Central memory CD4-positive, alpha-beta T cell (primary cell): ENCODE results near the gene DYRK2.

Experiments
- DNase-seq: peaks from one replicate; pipeline ENCODE4 v3.0.0; 2022
- total RNA-seq, 3 experiments: gene quantifications; one replicate each; lab custom pipeline; 2026; lab: John Stamatoyannopoulos, UW

Gene DYRK2
- 147 to 295 (median 192) reads per million in 3 experiments for total RNA-seq

DNA sequence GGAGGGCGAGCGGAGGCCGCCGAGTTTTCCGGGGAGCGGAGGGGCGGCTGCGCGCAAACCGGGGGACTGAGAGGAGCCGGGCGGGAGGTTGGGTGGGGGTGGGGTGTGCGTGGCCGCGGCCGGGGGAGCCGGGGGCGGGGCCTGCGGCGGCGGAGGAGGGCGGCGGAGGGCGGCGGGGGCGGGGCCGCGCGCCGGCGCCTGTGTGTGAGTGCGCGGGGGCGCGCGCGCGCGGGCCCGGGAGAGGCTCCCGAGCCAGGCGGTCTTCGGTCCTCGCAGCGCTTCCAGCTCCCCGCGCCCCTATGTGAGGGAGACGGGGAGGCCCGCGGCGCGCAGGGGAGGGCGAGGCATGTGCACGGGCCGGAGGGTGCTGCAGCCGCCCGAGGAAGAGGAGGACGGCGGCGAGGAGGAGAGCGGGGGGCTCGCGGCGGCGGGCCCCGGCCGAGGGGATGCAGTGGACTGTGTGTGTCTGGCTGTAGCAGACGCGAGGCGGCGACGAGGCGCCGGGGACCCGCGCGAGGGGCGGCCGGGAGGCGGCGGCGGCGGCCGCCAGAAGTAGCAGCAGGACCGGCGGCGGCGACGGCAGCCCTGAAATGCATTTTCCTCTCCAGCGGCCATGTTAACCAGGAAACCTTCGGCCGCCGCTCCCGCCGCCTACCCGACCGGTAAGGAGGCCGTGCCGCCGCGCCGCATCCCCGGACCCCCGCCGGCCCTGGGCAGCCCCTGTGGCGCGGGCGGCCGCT is at the start of gene DYRK2:
DYRK2 (plus strand) TSS at position 225 of the 740 bp plus-strand sequence; CDS start at position 614, 389 bp downstream.
- peak; percentile 66 for DNase-seq

DNA sequence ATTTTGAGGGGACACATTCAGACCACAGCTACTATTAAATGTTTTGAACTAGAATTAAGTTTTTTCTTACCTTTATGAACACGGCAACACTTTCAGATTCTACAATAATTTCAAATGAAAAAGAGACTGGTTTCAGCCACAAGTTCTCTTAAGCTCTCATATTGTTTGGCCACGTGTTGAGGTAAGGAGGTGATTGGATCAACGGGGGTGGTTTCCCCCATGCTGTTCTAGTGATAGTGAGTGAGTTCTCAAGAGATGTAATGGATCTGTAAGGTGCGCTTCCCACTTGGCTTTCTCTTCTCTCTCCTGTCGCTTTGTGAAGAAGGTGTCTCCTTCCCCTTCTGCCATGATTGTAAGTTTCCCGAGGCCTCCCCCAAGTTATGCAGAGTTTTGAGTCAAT is 48.9 kb upstream of the DYRK2 start:
- no peak for DNase-seq

DNA sequence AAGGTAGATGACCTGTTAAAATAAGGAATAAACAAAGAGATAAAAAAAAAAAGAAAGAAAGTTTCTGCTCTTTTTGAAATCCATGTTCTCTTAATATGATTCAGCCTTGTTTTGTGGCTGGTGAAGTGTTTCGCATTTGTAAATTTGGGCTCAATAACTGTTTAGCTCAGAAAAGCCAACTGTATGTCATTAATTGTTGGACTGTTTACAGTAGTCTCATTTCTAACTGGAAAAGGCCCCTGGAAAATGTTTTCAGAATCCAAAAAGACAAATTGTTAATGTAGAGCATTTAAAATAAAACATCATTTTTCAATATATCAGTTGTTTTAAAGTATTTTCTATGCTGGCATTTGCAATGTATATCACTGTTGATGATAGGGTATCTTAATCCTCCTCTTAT is 47.4 kb upstream of the DYRK2 start:
- DNase-seq, result no peak

DNA sequence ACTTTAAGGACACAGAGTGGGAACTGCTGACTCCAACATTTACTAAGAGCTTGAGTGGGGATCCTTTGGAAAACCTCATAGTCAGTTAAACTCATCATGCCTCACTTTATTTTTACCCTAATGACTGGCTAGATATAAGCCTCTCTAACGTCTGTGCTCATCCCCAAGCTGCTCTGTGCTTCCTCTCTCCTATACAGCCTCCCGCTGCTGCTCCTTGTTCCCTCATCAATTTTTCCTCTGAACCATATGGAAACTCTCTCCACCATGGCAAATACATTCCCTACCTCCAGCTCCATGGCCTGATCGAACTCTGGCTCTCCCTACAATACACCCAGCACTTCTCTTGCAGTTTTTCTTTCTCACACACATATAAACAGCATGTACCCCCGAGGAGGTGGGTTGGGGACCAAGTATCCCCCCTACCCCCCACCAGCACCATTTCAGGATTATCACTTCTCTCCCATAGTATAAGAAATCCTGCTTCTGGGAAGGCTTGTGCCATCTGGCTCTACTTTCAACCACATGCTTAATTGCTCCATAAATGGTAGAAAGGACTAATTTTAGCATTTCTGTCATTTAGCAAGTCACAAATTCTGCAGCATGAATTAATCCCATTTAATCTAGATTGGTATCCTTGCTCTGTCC is 39.2 kb upstream of the DYRK2 start:
- DNase-seq, result no peak

DNA sequence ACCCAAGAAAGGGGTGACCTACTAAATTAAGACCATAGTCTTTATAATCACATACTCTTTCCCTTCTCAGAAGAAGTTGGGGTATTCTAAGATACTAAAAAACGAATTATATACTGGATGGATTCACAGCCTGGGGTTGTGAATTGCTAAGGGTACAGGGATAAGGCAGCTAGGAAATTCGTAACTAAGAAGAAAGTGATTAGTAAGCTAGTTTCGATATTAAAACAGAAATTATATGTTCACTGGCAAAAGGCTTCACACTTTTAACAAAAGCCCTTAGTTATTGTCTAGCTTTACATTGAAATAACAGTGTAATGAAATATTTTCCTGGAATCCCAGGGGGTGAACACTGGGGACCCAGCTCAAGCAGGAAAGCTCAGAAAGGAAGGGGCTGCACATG is 35.5 kb upstream of the DYRK2 start:
- no peak for DNase-seq

DNA sequence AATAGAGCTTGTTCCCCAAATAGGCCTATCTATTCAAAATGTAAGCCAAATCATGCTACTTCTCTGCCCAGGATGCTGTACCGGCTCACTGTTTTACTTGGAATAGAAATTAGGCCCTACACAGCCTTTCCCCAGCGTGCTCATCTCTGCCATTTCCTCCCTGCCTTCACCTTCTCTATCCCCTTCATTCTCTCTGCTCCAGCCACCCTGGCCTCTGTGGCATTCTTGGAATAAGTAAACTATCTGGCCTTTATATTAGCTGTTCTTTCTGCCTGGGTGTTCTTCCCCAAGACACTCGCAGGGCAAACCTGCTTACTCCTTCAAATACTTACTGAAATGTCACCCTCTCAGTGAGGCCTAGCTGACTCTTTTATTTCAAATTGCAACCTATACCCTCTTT is 30.9 kb upstream of the DYRK2 start:
- DNase-seq, result no peak

DNA sequence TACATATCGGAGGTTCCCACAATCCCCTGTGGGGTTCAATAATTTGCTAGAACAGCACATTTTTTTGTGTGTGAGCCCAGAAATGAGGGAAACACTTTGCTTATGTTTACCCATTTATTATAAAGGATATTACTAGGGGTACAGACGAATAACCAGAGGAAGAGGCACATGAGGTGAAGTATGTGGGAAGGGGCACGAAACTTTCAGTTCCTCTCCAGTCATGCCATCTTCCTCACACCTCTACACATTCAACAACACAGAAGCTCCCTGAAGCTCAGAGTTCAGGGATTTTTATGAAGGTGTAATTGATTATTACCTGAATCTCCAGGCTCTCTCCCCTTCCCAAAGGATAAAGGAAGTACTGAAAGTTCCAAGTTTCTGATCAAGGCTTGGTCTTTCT is 30.2 kb upstream of the DYRK2 start:
- no peak for DNase-seq

DNA sequence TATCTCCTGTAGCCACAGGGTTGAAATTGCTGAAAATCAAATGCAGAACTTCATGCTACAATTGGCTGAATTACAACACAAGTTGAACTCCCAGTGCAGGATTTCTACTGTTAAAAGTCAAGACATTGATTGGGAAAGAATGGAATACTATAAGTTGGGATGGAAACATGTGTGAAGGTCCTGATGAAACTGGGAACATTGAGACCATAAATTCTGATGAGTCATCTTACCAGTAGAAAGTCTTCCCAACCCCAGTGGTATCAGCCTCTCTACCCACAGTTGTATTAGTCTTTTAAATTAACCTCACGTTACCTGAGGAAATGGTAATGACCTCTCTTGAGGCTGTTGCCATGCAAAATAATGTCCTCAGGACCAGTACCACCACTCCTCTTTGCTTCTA is 27.4 kb upstream of the DYRK2 start:
- no peak for DNase-seq

DNA sequence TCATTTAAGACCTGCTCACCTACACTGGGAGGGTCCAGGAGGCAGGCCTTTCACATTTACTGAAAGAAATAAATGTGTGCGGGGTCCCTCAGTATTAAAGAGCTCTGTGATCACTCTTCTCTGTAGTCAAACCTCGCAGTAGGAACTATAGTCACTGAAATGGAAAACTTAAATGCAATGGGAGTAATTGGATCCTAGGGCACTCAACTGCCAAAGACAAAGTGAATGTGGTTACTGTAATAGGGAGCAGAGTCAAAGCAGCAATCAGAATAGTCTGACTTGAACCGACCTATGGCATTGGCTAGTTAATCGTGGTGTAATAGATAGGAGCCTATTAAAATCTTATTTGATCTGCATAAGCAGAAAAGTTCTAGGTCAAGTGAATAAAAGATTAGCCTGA is 26.6 kb upstream of the DYRK2 start:
- DNase-seq, result no peak

DNA sequence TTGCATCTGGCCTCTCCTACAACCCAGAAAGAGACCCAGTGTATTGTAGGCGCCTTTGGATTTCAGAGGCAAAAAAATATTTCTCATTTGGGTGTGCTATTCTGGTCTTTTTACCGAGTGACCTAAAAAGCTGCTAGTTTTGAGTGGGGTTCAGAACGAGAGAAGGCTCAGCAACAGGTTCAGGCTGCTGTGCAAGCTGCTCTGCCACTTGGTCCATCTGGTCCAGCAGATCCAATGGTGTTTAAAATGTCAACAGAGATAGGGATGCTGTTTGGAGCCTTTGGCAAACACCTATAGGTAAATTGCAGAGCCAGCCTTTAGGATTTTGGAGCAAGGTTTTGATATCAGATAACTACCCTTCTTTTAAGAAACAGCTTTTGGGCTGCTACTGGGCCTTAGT is 25.3 kb upstream of the DYRK2 start:
- no peak for DNase-seq

DNA sequence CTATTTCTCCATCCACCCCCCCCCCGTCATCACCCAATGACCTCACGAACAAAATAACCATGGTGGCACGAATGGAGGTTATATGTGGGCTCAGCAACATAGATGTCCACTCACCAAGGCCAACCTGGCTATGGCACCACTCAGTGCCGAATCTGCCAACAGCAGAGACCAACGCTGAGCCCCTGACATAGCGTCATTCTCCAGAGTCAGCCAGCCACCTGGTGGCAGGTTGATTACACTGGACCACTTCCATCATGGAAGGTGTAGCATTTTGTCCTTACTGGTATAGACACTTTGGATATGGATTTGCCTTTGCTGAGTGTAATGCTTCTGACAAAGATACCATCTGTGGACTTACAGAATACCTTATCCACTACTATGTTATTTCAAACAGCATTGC is 24.2 kb upstream of the DYRK2 start:
- no peak for DNase-seq

DNA sequence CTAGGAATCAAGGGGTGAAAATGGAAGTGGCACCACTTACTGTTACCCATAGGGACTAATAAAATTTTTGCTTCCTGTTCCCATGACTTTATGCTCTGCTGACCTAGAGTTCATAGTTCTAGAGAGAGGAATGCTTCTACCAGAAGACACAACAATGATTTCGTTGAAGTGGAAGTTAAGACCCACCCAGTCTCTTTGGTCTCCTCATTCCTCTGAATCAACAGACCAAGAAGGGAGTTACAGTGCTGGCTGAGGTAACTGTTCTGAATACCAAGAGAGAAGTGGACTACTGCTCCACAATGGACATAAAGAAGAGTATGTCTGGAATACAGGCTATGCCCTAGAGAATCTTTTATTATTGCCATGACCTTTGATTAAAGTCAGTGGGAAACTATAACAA is 23.5 kb upstream of the DYRK2 start:
- DNase-seq, result no peak

DNA sequence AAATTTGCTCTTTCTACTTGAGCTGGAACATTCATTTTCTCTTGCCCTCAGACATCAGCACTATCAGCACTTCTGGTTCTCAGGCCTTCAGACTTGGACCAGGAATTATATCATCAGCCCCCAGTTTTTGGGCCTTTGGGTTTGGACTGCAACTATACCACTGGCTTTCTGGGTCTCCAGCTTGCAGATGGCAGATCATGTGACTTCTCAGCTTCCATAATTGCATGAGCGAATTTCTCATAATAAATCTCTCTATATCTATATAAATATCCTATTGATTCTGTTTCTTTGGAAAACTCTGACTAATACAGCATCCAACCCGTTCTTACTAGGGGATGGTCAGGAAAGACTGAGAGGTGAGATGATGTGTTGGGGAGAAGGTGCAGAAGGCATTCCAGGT is 22.4 kb upstream of the DYRK2 start:
- DNase-seq, result no peak

DNA sequence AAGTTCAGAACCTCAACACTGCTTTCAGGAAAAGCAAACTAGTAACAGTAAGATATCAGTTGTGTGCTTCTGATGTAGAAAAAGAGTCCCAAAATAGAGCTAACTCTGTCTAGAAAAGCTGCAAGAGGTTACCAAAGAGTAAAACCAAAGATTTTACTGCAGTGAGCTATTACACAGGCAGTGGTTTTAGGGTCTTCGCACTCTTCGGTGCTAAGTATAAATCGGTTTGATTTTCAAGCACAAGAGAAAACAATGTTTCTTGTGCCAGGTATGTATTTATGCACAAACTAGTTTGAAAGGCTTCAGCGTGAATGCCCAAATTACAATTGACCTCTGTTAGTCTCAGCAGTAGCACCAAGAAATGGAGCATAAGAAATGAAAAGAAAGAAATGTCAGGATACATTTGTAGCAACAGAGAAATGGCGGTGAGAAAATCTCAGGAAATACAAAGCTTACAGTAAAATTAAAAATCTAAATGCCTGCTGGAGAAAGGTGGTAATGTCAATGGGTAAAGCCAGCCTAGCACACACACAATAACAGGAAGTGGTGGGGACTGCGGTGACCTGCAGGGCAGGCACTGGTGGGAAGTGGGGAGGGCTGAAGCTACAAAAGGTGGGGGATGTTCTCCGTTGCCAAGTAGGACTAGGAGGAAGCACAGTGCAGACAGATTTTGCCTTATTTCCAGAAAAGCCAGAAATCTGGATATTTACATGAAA is 18.0 kb upstream of the DYRK2 start:
- peak; percentile 95 for DNase-seq

DNA sequence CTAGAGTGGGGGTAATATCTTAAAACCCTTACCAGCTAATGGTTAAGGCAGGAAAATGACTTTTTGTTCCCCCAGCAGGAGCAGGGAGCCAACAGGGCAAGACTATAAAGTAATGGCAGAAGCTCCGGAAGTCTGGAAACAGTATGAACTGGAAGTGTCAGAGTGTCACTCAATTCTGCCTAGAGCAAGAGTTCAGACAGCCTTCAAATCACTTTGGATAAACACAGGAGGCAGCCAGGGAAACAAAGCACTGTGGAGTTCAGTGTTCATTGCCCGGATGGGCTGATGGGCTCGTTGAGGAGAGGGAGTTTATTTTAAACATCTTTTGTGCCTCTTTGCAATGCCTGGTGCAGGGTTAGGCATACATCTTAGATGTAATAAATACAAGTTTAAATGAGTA is 16.5 kb upstream of the DYRK2 start:
- no peak for DNase-seq

DNA sequence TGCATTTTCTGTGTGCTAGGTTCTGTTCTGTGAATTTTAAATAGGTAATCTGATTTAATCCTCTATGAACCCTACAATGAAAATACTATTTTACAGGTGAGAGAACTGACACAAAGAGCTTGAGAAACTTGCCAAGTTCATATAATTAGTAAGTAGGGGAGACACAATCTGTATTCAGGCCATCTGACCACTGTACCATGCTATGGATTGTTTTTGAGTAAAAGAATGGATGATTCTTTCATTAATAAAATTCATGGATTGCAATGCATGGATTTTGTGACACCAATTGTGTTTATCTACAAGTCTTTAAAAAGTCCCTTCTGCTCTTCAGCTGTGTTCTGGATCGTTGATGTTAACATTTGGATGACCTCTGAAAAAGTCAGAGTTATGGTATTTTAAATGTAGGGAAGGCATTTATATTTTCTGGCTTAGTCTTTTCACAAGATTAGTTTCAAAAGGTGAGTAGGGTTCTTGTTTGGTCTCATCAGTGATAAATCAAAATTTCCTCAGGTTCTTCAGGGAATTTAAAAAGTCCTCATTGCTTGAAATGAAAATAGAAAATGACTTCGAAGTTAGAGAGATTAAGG is 15.4 kb upstream of the DYRK2 start:
- DNase-seq, result no peak

DNA sequence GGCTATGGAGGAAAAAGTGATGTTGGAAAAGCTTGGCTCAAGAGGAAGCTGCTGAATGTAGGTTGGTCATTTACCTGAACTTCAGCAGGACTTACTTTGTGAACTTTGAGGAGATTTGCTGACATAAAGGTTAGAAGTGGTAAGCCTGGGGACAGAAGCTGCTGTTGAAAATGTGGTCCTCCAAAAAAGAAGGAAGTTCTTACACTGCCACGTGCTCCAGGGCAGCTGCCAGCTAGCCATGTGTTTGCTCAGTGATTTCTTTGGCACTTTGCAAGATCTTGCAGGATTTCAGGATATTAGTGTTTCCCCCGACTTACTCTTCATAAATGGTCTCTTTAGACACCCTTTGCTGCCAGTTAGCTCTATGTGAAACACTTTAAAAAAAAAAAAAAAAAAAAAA is 14.8 kb upstream of the DYRK2 start:
- no peak for DNase-seq

DNA sequence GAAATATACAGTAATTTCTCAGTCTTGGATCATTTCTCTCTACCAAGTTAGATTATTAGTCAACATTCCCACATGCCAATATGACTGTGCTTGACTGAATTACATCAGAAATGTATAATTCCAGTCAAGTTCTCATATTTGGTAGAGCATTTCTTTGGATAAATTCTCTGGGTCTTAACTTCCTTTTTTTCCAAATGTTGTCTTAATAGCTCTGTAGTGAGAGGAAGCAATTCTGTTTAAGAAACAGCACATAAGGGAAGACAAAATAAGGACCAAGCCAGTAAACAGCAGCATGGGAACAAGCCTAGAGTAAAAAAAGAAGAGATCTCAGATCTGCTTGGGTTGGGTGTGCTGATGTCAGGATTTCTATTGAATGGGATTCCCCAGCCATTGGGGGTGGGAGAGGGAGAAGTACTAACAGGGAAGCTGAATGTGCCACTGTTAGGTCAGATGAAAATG is 14.2 kb upstream of the DYRK2 start:
- DNase-seq, result no peak

DNA sequence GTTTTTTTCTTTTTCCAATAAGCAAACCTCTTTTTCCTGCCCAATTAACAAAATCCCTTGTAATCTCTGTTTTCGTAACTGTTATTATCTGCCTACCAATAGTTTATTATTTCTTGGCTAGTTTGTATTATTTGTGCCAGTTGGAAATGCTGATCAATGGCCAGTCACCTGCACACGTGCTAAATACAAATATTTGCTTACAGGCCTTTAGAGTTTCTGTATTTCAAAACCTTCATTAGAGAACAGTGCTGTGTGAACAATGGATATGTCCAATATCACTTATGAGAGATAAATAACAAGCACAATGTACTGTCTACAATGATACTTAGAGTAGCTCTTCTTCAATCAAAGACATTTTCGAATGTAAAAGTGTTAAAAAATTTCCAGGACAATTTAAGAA is 10.8 kb upstream of the DYRK2 start:
- DNase-seq, result no peak

DNA sequence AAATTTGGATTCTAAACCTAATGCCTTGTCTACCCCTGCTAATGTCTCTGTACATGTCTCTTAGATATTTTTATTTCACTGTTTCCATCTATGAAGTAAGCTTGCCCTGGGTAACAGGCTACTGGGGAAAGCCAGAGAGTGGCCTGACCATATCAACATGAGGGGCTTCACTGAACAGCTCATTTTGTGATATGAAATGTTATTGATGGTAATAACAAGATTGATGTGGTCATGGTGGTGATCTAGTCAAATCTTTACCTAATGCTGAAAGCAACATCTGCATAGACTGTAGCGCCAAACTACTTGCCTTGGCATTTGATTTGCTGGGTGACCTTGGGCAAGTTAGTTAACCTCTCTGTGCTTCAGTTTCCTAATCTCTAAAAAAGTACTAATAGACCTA is 9.9 kb upstream of the DYRK2 start:
- DNase-seq, result no peak

DNA sequence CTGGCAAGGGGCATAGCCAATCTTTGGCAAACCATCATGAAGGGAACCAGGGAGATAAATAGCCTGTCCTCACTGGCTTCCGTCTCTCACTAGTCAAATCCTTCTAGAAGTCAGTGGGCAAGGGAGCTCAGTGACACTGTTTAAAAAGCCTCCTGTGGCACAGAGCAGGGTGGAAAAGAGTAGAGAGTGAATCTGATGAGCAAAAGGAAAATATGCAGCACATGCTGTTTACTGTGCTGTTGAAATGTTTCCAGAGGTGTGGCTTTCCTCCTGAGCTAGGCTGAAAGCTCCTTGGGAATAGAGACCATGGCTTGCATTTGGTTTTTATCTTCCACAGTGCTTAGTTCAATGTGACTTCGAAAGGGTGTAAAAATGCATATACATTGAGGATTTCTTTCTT is 7.7 kb upstream of the DYRK2 start:
- no peak for DNase-seq

DNA sequence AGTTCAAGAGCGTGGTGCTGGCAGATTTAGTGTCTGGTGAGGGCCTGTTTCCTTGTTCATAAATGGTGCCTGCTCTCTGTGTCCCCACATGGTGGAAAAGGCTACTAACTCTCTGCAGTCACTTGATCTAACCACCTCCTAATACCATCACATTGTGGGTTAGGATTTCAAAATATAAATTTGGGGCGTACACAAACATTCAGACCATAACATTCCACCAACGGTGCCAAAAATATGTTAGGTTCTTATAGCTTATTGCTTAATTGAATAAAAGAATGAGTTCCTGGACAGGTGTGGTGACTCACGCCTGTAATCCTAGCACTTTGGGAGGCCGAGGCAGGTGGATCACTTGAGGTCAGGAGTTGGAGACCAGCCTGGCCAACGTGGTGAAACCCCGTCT is 3.4 kb upstream of the DYRK2 start:
- no peak for DNase-seq

DNA sequence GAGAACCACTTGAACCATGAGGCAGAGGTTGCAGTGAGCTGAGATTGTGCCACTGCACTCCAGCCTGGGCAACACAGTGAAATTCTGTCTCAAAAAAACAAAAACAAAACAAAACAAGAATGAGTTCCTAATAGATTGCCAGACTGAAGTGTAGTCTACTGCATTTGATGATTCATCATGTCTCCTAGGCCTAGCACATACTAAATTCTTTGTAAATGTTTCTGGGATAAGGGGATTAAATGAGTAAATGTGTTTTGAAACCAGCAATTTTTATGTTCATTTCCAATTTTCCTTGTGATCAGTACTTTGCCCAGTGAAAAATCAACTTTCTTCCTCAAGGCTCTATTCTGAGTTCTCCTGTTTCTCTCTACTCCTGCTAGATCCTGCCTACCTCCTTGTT is 2.9 kb upstream of the DYRK2 start:
- no peak for DNase-seq

DNA sequence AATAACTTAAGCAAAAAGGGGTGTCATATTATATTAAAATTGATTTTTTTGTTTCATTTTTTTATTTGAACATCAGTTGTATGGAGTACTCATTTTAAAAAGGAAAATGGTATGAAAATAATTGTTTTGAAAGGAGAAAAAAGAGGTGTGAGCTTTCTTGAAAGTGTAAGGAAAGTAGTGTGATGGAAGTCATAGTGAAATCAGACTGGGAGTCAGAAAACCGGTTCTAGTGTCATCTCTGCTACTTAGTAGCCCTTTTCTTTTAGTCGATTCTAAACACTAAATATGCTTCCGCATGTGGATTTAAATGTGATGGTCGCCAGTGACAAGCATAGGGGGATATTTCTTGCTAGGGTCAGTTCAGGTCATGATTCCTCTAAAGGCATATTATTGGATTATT is 1.8 kb upstream of the DYRK2 start:
- no peak for DNase-seq
